GM18951 (cell line): ENCODE results near the gene MTM1.

Source experiments
- POLR2A ChIP-seq: IDR thresholded peaks from 4 replicates; pipeline ENCODE4 v1.6.1; 2011; ENCODE audit warnings: mild to moderate bottlenecking; ENCODE audit not compliant: insufficient read length, insufficient read depth; ENCODE audit errors: extremely low read depth
- in situ Hi-C: fragments of 300-500 bp; cut with MboI; formaldehyde crosslinking; loops from one replicate; pipeline ENCODE4 v1.12.0; 2022; ENCODE audit warnings: low sequenced_read_pairs, mixed read lengths, inconsistent platforms; ENCODE audit not compliant: unreplicated experiment

Gene MTM1

GRCh38 chrX:150680974-150681373, 112.6 kb downstream of the MTM1 start:
- in situ Hi-C loops: no loop called here
- TF ChIP-seq POLR2A: no peak

- TF ChIP-seq POLR2A: no peak
- in situ Hi-C loops: no loop called here
Observed at GRCh38 chrX:150683112-150683511, 114.7 kb downstream of the MTM1 start.

GRCh38 chrX:150683536-150684146, 115.2 kb downstream of the MTM1 start:
- no peak for TF ChIP-seq POLR2A
- in situ Hi-C loops: no loop called here

DNA sequence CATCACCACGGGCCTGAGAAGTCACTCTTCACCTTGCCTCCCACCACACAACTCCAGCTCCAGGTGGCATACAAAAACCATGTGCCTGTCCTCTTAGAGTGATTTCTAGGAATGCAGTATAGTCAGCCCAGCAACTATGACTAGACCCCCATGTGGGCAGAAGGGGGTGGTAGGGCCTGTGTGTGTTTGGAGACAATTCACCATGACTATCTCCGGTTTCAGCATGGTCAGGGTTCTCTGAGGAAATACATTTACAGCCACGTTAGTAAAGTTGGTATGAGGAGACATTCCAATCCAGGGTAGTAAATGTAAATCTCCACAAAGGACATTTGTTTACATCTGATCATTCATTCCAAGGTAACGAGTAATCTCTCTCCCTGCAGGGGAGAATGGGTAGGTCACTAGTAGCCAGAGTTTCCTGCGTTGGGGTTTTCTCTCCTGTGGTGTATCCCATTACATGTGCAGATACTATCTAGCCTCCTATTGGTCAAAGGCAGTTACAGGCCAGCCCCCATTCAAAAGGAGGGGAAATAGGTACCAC, 120.6 kb downstream of the MTM1 start:
- TF ChIP-seq POLR2A: no peak
- in situ Hi-C loops: no loop called here

GRCh38 chrX:150690126-150690525, 121.7 kb downstream of the MTM1 start:
- TF ChIP-seq POLR2A: no peak
- in situ Hi-C loops: no loop called here

DNA sequence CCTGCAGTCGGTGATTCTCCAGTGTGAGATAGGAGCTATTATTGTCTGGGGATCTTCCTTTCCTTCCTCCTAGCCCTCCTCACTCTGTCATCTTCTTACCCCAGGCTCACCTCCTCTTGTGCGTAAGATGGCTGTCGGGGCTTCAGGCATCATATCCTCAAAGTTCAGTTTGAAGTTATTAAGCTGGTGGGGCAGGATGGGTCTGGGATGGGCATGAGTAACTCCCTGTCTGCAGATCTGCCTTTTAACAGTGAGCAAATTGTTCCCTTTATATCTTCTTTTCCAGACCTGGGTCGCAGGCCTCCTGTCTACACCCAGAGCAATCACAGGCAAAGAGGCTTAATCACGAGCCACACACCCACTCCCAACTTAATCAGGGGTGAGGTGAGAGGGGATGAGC, 123.9 kb downstream of the MTM1 start:
- in situ Hi-C loops: no loop called here

DNA sequence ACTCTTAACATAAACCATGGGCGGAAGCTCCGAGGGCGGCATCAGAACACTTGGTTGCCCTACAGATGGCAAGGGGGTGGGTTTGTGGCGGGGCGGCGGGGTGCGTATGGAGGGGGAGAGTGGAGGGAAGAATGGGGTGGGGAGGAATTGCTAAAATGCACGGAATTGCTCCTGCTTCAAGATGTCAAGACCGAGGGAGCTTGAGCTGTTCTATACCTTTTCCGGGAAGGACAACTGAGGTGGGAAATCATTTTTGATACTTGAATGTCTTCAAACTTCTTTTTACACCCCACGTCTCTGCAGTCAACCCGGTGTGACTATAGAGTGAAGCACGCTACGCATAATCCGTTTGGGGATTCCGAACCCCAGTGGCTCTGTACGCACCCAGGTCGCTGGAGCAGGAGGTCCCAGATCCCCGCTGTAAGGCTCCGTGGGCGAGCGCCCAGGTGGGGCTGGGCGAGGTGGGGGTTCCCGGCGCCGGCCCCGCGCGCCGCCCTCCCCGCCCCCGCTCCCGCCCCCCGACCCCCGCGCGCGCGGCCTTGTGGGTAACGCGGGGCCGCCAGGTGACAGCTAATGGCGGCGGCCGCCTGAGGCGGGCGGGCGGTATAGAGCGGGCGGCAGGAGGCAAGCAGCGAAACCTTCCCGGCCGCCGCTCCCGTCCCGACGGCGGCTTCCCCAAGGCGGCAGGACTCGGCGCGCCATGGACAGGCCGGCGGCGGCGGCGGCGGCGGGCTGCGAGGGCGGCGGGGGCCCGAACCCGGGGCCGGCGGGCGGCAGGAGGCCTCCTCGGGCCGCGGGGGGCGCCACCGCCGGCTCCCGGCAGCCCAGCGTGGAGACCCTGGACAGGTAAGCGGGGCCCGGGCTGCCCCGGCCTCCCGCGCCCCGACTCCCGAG, 124.7 kb downstream of the MTM1 start, which contains the start of gene MTMR1:
Gene MTMR1, plus strand, starts transcription at position 566 of the 894 bp plus-strand sequence. Its CDS starts 135 bp downstream, at position 701.
- in situ Hi-C loops: no loop called here
- TF ChIP-seq POLR2A: peak; percentile 62

More for the DNA sequence above, 123.9 kb downstream of the MTM1 start:
- TF ChIP-seq POLR2A: no peak

DNA sequence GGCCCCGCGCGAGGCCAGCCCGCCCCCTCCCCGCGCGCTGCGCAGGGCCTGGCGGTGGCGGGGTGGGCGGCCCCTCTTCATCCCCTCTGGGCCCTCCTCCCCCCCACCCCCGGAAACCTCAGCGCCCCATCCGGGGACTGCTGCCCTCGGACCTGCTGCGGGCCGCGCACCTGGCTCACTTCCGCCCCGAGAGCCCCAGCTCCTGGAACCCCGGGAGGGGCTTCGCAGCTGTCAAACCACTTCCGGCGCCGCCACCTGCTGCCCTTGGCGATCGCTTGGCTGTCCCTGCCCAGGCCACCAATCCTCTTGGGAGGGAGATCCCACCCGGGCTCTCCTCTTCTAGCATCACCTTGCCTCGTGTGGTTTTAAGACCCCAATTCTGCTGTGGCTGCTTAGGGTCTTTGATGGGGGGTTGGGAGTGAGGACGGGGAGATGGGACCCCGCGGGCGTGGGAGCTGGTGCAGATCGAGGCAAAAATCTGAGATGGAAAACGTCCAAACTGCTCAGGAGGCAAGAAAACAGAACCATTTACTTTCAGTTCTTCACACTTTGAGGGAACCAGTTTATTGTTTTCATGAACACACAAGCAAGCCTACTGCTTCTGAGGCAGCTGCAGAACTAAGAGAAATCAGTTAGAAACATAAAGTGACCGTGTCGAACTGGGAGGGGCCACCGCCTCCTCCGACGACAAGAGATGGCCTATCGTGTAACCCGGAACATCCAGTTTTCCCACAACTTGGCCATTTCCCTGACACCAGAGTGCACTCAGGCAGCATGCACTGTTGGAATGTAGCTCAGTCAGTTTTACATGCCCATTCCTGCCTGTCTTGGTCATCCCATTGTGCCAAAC, 125.5 kb downstream of the MTM1 start:
- peak; percentile 3 for TF ChIP-seq POLR2A
- in situ Hi-C loops: no loop called here

GRCh38 chrX:150694738-150695410, 126.5 kb downstream of the MTM1 start:
- in situ Hi-C loops: no loop called here
- no peak for TF ChIP-seq POLR2A

DNA sequence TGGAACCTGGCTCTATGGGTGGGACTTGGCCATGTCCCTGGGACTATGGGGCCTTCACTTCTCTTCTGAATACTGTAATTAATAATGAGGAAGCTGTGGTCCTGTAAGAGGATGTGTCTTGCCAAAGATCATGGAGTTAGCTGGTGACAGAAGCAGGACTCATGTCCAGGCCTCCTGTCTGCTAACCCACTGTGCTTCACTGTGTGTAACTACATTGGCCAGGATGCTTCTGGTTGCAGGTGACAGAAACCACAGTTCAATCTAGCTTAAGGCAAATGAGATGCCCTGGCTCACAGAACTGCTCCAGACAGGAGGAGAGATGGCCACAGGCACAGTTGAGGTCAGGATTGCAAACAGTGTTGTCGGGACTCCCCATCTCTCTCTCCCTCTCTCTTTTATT, 127.9 kb downstream of the MTM1 start:
- in situ Hi-C loops: no loop called here

GRCh38 chrX:150696866-150697265, 128.4 kb downstream of the MTM1 start:
- in situ Hi-C loops: no loop called here
- no peak for TF ChIP-seq POLR2A

More for the DNA sequence above, 127.9 kb downstream of the MTM1 start:
- no peak for TF ChIP-seq POLR2A

- no peak for TF ChIP-seq POLR2A
- in situ Hi-C loops: no loop called here
Observed at GRCh38 chrX:150697641-150698040, 129.2 kb downstream of the MTM1 start.
